ENCODE measurements around the gene CBS.
"Not testable (repeated sequence)": the region's sequence is repeated elsewhere in the genome, so short reads cannot be mapped to it uniquely, and the experiment has no call there.

Gene CBS

DNA sequence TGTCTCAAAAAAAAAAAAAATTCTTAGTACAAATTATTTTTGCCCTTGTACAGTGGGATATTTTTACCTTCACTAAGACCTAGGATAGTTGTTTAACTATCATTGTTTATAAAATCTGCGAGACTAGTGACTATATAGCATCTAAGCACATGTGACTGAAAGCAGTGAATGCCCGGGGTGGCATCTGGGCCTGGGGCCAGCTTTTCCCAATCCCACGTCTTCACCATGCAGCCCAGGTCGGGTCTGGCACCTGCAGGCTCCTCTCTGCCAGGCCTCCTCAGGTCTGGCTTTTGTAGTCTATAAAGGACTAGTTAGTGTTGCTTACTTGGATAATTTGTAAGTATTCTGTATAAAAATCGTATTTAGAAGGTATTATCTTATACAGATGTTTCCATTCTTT lies 40.8 kb downstream of the CBS start:
- in situ Hi-C loops (cut with HindIII; ENCODE audit: low pct_ligation_motif_present, low pct_unique_long_range_greater_than_20kb, low sequenced_read_pairs): no loop called here
- DNase-seq: no peak

DNA sequence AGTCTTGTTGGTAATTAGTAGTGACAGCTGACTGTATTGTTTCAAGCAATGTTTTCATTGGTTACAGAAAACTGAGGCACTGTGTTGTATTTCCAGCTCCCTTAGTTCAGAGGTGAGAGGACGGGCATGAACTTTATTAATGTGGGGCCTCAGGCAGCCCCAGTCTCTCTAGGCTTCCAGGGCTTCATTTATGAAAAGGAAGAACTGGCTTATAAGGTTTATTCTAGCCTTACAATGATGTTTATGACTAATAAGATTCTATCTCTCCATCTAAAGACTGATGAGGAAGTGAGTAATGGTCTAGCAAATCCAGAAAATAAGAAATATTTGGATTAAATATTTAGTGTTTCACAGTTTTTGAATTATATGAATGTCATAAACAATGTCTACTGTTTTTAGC lies 41.5 kb downstream of the CBS start:
- DNase-seq: no peak
- in situ Hi-C loops (cut with HindIII; ENCODE audit: low pct_ligation_motif_present, low pct_unique_long_range_greater_than_20kb, low sequenced_read_pairs): no loop called here

DNA sequence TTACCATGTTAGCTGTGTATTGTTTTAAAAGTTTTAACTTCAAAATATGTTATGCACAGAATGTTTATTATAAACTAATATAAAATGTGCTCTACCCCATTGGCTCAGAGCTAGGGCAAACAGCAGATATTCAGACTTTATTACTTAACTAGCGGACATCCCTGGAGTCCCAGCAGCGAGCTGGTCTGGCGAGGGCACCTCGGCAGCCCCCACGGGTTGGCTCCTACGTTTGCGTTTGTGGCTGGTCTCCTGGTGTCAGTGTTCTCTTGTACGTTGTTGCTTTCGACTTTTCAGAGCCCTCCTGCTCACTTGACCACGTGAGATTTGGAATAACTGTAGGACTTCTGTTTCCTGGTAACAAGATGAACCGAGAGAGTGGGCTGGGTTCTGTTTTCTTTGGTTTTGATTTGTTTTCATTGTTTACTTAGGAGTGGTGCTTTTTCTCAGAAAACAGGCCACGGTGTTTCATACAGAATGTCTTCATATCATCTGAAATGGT lies 44.5 kb downstream of the CBS start:
- in situ Hi-C loops (cut with HindIII; ENCODE audit: low pct_ligation_motif_present, low pct_unique_long_range_greater_than_20kb, low sequenced_read_pairs): no loop called here
- DNase-seq: no peak

DNA sequence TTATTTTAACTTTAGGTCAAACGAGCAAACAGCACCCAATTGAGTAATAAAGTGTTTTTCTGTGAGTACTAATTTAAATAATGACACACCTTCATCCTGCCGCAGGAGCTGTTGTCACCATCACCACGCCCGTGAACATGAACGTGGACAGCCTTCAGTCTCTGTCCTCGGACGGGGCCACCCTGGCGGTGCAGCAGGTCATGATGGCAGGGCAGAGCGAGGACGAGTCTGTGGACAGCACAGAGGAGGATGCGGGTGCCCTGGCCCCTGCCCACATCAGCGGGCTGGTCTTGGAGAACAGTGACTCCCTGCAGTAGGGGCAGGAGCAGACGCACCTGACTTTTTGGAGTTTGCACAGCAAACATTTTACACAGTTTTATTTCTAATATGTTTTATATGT lies 45.9 kb downstream of the CBS start:
- in situ Hi-C loops (cut with HindIII; ENCODE audit: low pct_ligation_motif_present, low pct_unique_long_range_greater_than_20kb, low sequenced_read_pairs): no loop called here

DNA sequence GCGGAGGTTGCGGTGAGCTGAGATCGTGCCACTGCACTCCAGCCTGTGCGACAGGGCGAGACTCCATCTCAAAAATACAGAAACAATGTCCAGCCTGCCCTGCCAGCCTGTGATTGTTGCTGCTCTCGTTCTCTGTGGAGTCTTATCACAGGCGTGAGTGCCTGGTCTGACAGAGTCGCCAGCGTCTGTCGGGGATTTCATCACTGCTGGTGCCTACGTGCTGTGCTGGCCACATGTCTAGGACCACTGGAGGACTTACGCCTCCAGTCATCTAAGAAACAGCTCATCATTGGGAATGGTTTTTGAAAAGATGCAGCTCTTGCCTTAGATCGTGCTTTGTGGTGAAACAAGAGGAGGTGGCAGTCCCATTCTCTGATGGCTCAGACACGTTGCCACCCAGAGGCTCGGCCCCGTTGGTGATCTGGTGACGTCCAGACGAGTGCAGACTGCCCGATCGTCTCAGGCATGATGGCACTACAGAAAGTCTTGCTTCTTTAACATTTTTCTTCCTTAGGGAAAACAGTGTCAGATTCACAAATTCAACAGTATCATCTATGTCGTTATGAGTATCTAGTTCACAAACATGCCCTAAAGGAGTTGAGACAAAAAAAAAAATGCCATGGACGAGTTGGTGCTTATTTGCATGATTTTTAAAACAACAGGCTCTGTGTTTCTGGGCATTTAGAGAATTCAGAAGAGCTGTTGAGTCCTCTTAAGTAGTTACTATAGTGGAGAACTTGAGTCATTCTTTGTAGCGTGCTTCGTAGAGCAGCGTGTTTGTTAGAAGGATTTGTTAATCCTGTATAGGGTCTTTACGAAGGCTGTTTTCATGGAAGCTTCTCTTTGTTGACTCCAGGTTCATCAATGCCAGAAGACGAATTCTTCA lies 47.5 kb downstream of the CBS start:
- DNase-seq: no peak
- in situ Hi-C loops (cut with HindIII; ENCODE audit: low pct_ligation_motif_present, low pct_unique_long_range_greater_than_20kb, low sequenced_read_pairs): no loop called here

More for the DNA sequence above, 45.9 kb downstream of the CBS start:
- DNase-seq: no peak

DNA sequence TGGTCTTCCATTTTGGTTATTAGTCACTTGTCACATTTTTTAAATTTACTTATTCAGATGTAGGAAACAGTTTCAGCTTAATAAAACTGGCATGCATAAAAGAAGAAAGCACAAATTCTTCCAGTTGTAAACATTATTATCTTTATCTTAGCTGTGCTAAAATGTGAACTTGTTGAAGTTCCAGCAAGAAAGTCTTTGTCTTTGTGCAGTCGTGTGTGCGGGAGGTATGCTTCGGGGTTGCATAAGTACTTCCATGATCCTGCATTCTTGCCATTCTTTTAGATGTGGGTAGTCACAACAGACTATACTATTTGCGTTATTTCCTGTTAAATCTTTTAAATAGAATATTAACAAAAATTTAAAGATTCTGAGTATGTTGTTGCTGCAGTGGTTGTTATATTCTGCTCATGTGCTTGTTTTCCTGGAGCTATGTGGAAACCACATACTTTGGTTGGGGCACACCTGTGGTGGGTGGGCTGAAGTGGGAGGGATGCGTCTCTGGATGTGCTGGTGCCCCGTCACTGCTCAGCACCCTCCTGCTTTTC lies 49.9 kb downstream of the CBS start:
- peak; percentile 65 for DNase-seq
- in situ Hi-C loops (cut with HindIII; ENCODE audit: low pct_ligation_motif_present, low pct_unique_long_range_greater_than_20kb, low sequenced_read_pairs): no loop called here

DNA sequence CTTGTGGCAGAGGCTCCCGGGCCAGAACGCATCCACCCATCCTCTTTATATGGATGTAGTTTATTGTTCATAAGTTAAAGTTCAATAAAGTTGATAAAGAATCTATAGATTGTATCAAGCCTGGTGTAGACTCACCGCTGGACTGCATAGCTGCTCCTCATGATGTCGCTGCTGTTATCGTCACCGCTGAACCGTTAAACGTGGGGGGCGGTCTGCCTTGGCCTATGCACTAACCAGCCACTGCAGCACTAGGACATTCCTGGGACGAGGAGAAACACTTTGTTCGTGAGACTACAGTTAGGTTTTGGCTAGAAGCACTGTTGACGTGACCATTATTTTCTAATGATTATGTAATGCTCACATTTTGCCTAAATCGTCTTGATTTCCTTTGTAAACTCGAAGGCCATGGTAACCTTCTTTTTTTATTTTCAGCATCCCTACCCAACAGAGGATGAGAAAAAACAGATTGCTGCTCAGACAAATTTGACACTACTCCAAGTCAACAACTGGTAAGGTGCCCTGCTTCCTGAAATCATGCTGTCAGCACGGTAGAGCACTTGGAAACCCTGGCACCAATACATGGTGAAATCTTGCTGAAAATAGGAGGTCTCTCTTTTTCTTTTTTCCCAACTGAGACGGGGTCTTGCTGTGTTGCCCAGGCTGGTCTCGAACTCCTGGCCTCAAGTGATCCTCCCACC lies 51.0 kb downstream of the CBS start:
- in situ Hi-C loops (cut with HindIII; ENCODE audit: low pct_ligation_motif_present, low pct_unique_long_range_greater_than_20kb, low sequenced_read_pairs): no loop called here
- no peak for DNase-seq

DNA sequence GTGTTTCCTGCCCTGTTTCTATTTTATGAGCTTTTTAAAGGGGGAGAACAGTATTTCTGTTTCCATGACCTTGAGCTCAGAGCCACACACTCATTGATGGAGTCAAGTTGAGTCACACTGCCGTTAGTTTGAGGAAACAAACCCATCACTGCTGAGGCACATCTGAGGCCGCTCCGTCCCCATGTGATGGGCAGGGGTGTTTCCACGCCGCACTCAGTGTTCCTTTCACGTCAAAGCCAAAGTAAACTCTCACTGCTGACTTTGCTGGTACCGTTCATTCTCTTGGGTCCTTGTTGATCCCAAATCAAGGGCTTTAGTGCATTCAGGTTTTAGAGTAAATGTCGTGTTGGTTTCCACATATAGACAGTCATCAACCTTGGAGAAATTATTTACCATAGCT lies 52.5 kb downstream of the CBS start:
- DNase-seq: no peak
- in situ Hi-C loops (cut with HindIII; ENCODE audit: low pct_ligation_motif_present, low pct_unique_long_range_greater_than_20kb, low sequenced_read_pairs): no loop called here

DNA sequence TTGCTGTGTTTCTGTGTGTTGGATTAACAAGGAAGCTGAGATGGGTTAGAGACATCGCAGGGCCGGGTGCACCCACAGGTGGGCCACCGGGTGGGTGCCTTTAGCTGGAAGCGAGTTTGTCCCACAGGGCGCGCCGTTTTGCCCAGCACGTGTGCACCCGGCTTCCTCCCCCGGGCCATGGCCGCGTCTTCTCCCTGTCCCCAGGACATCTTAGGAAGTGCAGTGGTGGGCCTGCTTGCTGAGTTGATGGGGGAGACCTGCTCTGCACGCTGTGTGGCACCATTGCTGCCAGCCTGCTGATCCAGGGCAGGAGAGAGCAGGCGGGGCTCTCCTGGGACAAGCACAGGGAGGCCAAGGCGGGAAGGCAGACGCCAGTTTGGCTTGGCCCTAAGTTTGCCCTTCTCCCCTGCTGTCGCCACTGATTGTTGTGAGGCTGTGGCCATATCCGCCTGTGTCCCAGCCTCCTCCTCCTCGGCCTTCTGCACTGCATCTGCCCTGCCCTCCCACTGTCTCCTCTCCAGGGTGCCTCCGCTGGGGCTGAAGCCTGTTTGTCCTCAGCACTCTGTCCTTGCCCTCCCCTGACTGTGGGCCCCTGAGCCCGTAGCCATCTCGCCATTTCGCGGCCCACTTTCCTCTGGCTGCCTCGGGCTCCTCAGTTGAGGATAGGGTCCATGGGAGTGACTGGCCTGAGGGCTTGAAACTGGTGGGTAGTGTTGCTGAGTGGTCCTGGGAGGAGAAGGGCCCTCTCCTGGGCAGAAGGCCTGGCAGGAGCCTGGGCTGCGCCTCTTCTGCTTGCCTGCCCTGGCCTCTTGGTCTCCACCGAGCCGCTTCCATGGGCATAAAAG lies 53.7 kb downstream of the CBS start:
- DNase-seq: no peak
- in situ Hi-C loops (cut with HindIII; ENCODE audit: low pct_ligation_motif_present, low pct_unique_long_range_greater_than_20kb, low sequenced_read_pairs): no loop called here

DNA sequence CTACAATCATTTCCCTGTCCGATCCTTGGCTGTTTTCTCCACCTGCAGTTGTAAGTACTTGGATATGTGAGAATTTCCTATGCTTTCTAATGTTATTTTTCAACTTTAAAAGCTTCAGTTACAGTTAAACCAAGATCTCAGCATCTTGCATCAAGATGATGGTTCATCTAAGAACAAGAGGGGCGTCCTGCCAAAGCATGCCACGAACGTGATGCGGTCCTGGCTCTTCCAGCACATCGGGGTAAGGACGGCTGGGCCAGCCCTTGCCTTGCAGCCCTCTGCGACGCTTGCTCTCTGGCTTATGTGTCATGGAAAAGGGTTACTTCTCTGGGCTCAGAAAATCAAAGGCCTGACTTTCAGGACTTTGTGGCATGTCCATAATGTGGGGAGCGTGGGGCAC lies 54.4 kb downstream of the CBS start:
- DNase-seq: no peak
- in situ Hi-C loops (cut with HindIII; ENCODE audit: low pct_ligation_motif_present, low pct_unique_long_range_greater_than_20kb, low sequenced_read_pairs): no loop called here

DNA sequence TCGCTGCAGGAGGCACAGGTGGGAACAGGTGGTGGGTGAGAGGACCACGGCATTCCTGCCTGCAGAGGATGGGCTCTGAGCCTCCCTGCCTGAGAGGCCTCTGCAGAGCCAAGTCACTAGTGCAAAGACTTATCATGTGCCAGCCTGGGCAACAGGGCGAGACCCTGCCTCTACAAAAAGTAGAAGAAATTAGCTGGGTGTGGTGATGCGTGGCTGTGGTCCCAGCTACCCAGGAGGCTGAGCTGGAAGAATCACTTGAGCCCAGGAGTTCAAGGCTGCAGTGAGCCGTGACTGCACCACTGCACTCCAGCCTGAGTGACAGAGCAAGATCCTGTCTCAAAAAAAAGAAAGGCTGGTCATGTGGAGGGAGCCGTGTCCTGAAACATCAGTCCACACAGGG lies 54.9 kb downstream of the CBS start:
- in situ Hi-C loops (cut with HindIII; ENCODE audit: low pct_ligation_motif_present, low pct_unique_long_range_greater_than_20kb, low sequenced_read_pairs): no loop called here
- peak; percentile 60 for DNase-seq

DNA sequence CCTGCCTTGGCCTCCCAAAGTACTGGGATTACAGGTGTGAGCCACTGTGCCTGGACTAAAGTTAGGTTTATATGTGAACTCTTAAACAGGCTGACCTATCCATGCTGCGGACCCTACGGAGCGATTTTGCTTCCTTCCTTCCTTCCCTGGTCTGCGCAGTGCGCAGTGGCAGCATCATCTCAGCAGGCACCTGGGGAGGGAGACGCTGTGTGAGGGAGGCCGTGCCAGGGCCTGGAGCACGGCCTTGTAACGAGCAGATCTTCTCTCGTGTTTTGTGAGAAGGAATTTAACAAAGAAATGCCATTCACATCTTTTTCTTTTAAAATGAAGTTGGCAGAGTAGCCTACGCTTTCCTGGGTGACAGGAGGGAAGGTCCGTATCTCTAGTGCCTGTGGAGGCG lies 55.5 kb downstream of the CBS start:
- DNase-seq: no peak
- in situ Hi-C loops (cut with HindIII; ENCODE audit: low pct_ligation_motif_present, low pct_unique_long_range_greater_than_20kb, low sequenced_read_pairs): no loop called here

DNA sequence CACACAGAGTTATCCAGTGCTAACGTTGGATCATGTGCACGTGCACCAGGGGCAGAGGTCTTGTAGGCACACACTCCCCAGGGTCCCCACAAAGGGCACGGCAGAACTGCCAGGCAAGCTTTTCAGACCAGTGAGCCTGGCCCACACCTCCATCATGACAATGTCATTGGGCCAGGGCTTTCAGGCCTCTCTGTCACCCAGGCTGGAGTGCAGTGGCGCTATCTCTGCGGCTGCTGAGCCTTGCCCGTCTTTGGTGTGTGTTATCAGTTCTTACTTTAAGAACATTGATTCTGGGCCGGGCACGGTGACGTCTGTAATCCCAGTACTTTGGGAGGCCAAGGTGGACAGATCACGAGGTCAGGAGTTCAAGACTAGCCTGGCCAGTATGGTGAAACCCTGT lies 57.1 kb downstream of the CBS start:
- in situ Hi-C loops (cut with HindIII; ENCODE audit: low pct_ligation_motif_present, low pct_unique_long_range_greater_than_20kb, low sequenced_read_pairs): no loop called here
- DNase-seq: no peak

DNA sequence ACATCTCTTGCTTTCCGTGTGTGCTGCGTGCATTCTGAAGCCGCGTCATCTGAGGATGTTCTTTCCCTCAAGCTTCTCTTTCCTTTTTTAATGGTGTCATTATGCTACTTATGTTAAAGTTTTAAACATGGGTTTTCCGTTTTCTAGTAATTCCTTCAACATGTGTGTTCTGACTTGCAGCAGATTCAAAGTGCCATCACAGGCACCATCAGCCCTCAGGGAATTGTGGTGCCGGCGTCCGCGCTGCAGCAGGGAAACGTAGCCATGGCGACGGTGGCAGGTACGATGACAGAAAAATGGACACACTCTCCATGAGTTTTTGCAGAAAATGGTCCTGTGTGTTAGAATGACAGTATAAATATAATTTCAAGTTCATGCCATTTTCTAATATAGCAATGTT lies 58.9 kb downstream of the CBS start:
- in situ Hi-C loops (cut with HindIII; ENCODE audit: low pct_ligation_motif_present, low pct_unique_long_range_greater_than_20kb, low sequenced_read_pairs): no loop called here
- DNase-seq: no peak

DNA sequence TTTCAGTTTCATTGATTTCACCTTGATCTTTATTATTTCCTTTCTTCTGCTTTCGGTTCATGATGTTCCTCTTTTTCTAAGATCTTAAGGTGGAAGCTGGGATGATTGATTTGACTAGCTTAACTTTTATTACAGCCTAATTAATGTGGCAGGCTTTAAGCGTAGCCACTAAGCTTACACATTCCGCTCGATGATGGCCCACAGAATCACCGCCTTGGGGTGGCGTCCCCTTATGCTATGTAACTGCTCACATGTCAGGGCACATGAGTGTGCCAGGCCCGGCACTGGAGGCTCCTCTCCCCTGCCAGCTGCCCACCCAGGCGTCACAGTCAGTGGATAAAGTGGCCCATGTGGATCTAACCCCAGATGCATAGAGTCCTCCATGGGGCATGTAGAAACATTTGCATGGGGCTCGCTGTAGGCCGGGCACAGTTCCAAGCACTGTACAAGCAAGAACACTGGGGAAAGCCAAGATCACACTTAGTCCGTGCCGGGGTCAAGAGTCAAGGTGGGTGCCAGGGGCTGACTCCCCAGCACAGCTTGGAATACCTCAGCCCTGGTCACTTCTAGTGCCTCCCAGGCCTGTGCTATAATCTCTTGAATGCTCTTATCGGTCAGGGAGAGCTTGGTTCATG lies 59.6 kb downstream of the CBS start:
- in situ Hi-C loops (cut with HindIII; ENCODE audit: low pct_ligation_motif_present, low pct_unique_long_range_greater_than_20kb, low sequenced_read_pairs): no loop called here
- DNase-seq: no peak

DNA sequence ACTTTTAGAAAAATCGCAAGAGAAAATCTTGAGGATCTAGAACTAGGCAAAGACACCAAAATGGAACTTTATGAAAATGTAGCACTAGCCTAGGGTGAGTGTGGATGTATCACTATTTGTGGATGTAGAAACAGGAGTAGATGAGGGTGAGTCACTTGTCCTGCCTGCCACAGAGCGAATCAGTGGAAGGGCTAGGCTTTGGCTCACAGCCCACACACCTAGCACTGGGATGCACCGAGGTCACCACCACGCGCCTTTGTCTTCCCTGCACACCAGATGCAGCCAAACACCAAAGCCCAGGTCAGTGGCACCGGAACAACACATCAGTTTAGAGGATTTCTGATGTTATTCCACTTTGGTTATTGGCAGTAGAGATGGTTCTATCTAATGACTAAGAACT lies 63.0 kb downstream of the CBS start:
- in situ Hi-C loops (cut with HindIII; ENCODE audit: low pct_ligation_motif_present, low pct_unique_long_range_greater_than_20kb, low sequenced_read_pairs): no loop called here
- DNase-seq: no peak

DNA sequence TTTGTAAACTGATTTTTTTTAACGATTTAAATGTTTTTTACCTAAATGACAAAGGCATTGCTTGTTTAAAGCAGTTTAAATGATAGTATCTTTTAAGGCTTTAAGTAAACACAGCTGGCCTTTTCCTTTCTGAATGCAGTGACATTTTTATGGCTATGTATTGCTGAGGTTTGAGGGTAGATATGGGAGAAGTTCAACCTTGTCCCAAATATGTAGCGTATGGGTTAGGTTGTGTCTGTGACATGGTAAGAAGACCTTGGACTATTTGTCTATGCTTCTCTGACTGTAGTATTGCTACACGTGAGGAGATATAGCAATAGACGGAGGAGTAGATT lies 68.8 kb downstream of the CBS start:
- in situ Hi-C loops (cut with HindIII; ENCODE audit: low pct_ligation_motif_present, low pct_unique_long_range_greater_than_20kb, low sequenced_read_pairs): no loop called here
- no peak for DNase-seq

DNA sequence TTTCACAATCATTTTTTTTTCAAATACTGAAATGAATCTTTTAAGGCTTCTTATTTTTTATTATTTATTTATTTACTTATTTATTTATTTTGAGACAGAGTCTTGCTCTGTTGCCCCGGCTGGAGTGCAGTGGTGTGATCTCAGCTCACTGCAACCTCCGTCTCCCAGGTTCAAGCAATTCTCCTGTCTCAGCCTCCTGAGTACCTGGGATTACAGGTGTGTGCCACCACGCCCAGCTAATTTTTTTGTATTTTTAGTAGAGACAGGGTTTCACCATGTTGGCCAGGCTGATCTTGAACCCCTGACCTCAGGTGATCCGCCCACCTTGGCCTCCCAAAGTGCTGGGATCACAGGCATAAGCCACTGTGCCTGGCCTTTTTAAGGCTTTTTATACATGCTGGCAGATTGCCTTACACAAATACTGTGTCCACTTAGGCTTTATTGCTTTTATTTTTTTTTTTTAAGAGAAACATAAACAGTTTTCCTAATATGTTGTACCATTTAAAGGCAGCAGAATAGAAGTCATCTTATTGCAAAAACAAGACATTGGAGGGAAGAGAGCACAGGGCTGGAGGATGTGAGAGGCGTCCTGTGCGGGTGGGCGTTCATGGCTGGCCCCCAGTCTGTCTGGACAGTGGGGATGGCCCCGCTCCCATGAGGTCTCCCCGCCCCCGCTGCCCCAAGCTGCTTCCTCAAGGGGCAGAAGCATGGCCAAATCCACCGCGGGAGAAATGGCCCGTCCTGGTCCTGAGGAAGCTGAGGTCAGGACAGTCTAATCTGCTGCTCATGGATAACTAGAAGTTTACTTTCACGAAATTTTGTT lies 69.4 kb downstream of the CBS start:
- in situ Hi-C loops (cut with HindIII; ENCODE audit: low pct_ligation_motif_present, low pct_unique_long_range_greater_than_20kb, low sequenced_read_pairs); DNase-seq: not testable (repeated sequence)

All from ACHN (cell line).